Forelimb muscle (tissue), 1 donor: ENCODE measurements around the gene USP34. TPM values are rescaled to one million over a fixed set of nuclear protein-coding genes. Genes with fewer than 3 reads are reported as not detected.

Source experiments
- DNase-seq: peaks from one replicate; pipeline ENCODE4 v3.0.0-alpha.2; 2013; ENCODE audit warnings: low read depth
- polyA plus RNA-seq: library from polyadenylated mRNA; unstranded; fragments of 120-200 nt; gene quantifications from one replicate; pipeline ENCODE4 v1.2.1, GENCODE V29; 2013; ENCODE audit not compliant: insufficient read length

Gene USP34
- polyA plus RNA-seq, 1 donor = 84.6 TPM

DNA sequence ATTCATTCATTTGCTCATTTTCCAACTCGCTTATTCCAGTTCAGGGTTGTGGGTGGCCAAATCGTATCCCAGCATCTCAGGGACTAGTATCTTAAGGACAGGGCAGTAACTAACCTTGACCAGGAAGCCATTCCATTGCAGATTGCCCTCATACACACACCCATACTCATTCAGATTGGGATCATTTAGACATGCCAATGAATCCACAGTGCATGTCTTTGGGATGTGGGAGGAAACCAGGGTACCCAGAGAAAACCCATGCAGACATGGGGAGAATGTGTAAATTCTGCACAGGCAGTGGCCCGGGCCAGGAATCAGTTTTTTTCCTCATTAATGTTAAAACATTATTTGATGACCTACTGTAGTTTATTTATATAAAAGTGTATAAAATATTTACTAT, 150.7 kb downstream of the USP34 start:
- no peak for DNase-seq

DNA sequence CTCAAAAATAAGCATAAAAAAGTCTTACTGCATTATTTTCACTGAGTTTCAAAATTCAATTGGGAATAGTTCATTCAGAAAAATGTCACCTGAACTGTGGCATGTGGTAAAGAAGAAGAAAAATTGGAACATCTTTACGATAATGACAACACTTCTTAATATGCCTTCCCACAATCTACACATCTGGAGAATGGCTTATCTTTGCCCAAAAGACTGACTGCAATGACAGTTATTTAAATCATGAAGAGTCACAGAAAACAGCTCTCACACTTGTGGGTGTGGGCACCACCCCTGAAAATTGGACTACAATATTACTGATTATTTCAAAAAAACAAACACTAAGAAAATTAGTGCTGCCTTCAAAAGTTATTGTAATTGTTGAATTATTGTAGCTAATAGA, 152.3 kb downstream of the USP34 start:
- no peak for DNase-seq

DNA sequence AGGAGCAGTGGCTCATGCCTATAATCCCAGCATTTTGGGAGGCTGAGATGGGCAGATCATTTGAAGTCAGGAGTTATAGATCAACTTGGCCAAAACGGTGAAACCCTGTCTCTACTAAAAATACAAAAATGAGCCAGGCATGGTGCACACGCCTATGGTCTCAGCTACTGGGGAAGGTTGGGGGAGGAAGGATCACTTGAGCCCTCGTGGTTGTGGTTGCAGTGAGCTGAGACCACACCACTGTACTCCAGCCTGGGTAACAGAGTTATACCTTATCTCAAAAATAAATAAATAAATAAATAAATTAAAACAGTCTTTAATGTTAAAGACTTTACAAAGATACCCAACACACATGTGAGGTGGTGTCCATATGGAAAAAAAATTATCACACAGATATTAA, 174.9 kb downstream of the USP34 start:
- DNase-seq = no peak

DNA sequence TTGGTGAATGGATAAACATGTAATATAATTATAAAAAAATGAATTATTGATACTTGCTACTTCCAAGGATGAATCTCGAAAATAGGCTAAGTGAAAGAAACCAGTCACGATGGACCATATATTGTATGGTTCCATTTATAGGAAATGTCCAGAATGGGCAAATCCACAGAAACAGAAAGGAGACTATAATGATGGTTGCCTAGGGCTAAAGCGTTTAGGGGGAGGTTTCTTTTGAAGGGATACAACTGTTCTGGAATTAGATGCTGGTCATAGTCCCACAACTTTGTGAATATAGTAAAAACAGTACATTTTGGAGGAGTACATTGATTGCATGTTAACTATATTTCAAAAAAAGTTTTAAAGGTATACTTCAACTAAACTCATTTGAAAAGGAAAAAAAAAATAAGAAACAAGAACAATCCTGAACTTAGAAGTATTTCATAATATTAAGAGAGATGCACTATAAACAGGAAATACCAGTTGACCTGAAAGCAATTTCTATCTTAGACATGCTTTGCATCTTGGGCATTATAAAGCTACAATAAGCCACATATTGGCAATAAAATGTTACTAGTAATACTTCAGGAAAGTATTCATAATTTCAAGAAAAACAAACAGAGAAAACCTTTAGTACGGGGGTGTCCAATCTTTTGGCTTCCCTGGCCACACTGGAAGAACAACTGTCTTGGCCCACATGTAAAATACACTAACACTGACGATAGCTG, 178.9 kb downstream of the USP34 start:
- DNase-seq = no peak

DNA sequence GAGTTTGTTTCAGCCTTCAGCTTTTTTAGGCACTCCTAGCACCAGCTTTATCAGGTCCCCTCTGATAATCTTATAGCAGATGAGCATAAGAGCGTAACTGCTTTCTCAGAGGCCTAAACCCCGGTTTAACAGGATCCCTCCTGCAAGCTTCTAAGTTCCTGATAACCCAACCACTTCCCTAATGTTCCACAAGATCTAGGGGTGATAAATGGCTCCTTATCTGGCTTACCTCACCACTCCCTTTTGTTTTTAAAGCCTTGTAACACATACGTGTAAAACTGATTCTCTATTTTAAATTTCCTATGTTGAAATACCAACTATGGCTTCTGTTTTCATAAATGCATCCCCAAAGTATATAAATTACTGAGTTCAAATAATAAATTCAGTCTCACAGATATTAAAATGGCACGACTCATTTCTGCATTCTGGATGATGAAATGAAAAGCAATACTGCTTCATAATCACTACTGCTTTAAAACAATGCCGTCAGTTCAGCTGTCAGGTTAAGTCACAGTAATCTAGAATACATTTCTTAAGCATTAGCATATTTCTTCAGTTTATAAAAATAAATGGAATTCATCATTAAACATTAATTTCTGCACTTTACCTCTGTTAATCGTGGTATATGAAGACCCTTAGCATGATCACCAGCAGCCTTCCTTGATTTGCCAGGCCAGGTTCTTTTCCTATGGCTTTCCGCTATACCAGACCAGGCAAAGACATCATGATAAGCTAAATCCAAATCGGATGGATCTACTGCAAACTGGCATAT, 182.6 kb downstream of the USP34 start:
- DNase-seq = no peak

DNA sequence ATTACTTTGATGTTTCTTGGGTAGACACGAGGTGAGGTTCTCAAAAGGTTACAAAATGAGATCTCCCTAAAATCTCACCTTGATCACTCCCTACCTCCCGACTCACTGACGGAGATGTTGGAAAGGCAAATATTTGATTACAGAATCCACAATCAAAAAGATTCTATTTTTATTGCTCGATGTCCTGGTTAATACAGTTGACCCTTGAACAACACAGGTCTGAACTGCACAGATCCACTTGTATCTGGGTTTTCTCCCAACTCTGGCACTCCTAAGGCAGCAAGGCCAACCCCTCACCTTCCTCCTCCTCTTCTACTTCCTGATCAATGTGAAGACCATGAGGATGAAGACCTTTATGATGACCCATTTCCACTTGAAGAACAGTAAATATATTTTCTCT, 183.6 kb downstream of the USP34 start:
- DNase-seq = no peak

DNA sequence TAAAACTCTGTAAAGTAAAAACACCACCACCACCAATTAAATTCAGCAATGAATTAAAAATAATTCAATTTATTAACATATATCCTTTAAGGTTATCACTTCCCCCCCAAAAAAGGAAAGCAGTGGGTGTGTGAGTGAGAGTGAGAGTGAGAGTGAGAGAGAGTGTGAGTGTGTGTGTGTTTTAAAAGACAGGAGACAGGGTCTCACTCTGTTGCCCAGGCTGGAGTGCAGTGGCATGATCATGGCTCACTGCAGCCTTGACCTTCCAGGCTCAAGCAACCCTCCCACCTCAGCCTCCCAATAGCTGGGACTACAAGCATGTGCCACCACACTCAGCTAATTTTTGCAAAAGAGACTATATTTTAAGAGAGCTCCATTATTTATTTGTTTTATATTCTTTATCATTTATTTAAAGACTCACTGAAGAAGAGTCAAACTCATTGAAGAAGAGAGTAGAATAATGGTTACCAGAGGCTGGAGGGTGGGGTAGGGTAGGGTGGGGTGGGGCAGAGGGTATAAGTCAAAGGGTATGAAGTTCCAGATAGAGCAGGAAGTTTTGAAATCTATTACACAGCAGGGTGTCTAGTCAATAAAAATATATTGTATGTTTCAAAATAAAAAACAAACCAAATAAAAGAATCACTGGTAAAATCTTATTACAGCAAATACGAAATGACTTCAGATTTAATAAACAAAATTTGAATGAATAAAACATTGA, 187.3 kb downstream of the USP34 start:
- no peak for DNase-seq

DNA sequence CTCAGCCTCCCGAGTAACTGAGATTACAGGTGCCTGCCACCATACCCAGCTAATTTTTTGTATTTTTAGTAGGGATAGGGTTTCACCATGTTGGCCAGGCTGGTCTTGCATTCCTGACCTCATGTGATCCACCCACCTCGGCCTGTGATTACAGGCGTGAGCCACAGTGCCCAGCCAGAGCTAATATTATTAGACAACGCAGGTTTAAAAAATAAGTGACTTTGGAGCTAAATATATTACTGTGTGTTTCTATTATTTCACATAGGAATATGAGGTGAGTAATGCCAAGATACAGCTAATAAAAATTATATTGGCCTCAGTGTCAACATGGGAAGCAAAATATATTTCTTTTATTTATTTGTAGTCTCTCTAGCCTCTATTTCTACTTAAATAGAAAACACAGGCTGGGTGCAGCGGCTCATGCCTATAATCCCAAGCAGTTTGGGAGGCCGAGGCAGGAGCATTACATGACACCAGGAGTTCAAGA, 188.7 kb downstream of the USP34 start:
- DNase-seq = no peak

DNA sequence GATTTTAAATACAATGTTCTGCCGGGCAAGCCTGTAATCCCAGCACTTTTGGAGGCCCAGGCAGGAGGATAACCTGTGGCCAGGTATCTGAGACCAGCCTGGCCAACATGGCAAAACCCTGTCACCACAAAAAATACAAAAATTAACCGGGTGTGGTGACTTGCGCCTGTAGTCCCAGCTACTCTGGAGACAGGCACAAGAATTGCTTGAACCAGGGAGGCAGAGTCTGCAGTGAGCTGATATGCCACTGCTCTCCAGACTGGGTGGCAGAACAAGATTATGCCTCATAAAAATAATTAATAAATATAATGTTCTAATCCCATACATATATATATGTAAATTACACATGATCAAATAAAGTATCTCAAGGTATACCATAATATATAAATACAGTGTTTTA, 189.6 kb downstream of the USP34 start:
- no peak for DNase-seq

DNA sequence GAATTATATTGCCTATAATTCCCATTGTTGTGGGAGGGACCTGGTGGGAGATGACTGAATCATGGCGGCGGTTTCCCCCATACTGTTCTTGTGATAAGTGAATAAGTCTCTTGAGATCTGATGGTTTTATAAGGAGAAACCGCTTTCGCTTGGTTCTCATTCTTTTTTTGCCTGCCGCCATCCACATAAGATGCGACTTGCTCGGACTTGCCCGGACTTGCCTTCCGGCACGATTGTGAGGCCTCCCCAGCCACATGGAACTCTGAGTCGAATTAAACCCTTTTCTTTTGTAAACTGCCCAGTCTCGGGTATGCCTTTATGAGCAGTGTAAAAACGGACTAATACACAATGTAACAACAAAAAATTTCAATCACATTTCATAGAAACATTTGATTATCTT, 193.1 kb downstream of the USP34 start:
- DNase-seq = no peak

DNA sequence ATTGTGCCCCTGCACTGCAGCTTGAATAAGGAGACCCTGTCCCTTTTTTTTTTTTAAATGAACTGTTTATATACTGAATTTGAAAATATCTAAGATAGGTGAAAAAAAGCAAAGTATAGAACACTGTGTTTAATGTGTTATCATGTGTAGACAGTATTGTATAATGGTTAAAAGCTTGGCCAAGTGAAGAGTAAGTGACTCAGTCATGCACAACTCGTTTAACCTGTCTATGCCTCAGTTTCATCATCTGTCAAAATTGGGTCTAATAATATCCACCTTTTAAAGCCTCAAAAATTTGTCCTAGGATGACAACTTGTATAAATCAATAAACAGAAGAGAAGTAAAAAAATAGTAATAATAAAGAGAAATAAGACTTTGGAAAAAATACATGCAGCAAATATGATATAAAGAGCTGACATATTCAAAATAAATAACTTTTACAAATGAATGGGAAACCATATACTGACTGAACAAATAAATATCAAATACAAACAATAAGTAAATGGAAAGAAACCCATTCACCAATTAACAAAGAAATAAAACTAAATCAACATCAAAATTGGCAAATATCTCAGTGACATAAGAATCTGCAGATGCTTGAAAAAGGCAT, 195.2 kb downstream of the USP34 start:
- no peak for DNase-seq

DNA sequence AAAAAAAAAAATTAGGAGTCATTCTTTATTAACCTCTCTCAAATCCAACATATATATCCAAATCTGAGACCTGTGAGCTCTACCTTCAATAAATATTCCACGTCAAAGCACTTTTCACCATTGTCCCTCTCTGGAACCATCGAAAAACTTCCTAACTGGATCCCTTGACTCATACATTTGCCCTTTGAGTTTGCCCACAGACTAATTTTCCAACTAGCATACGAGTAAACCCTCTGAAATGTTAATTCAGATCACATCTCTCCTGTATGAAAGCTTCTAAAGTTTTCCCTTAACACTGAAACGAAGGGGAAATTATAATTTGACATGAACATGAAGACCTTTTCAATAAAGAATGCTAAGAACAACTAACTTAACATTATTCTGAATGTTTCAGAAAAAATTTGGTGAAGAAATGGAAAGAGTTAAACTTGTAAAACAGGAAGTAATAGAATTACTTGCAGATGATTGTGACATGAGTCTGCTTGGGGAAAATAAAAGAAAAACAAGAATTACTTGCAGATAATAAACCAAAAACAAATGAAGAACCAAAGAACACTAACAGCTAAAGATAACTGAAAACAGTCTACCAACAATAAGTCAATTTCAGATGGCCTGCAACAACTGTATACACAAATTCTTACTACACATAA, 198.3 kb downstream of the USP34 start:
- no peak for DNase-seq

DNA sequence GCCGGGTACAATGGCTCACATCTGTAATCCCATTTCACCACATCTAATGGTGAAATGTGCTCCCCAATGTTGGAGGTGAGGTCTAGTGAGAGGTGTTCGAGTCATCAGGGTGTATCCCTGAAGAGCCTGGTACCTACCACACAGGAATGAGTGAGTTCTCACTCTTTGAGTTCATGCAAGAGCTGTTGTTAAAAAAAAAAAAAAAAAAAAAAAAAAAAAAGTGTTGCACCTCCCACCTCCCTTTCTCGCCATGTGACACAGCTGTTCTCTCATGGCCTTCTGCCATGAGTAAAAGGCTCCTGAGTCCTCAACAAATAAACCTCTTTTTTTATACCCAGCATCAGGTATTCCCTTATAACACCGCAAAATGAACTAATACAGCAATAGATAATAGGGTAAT, 202.6 kb downstream of the USP34 start:
- no peak for DNase-seq

DNA sequence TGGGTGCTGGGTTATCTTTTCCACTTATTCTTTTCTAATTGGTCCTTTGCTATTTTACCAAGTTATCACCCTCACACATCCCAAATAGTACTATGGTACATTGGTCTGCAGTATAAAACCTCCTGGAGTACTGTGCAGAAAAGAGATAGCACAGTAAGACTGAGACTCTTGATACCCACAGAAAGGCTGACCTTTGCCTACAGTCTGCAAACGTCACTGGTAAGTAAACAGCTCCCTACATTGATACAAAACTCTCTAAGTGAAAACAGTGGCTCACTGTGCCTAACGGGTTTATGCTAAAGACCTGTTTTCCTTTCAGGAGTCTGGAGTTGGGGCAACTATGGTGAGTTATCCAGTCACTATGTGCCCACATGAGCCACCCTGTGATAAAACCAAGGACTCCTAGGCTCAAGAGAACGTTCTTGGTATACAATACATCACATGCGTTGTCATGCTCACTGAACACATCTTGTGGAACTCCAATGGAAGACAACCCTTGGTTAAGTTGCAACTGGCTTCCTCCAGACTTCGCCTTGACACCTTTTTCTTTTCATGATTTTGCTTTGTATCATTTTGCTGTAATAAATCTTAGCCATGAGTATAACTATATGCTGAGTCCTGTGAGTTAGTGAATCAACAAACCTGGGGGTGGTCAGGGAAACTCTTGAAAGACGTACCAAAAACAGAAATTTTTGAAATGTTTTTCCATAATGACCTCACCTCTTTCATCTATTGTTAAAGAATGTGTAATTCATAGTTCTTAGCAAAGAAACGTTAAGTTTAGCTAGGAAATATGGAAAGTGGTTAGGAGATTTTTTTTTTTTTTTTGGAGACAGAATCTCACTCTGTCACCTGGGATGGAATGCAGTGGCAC, 204.0 kb downstream of the USP34 start:
- DNase-seq = no peak

DNA sequence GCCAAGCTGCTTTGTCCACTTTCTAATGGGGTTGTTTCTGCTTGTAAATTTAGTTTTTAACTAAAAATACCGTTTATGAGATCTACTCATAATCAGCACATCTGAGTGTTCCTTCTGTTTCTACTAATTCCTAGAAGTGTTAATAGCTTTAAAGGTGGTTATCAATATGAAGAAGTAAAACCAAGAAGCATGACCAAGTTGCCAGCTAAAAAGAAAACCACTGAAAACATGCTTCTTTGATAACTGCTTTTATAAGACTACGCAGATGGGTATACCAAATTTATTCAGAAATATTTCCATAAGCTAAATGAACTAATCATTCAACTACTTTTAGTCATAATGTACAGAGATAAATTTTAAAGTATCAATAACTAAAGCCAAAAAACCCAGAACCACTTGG, 207.1 kb downstream of the USP34 start:
- no peak for DNase-seq

DNA sequence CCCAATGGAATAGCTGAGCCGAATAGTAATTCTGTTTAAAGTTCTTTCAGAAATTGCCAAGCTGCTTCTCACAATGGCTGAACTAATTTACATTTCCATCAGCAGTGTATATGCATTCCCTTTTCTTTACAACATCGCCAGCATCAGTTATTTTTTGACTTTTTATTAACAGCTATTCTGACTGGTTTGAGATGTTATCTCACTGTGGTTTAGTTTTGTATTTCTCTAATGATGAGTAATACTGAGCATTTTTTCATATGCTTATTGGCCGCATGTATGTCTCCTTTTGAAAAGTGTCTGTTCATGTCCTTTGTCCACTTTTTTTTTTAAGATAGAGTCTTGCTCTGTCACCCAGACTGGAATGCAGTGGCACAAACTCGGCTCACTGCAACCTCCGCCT, 208.2 kb downstream of the USP34 start:
- DNase-seq = no peak

DNA sequence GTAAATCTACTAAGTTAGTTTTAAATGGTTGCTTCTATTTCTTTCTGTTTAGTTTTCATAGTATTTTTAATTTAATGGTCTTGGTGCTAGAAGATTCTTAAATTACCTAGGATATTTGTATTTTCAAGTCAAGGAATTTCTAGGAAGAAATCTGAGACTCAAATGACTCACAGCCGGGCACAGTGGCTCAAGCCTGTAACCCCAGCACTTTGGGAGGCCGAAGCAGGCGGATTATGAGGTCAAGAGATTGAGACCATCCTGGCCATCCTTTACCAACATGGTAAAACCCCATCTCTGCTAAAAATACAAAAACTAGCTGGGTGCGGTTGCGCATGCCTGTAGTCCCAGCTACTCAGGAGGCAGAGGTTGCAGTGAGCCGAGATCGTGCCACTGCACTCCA, 213.4 kb downstream of the USP34 start:
- no peak for DNase-seq

DNA sequence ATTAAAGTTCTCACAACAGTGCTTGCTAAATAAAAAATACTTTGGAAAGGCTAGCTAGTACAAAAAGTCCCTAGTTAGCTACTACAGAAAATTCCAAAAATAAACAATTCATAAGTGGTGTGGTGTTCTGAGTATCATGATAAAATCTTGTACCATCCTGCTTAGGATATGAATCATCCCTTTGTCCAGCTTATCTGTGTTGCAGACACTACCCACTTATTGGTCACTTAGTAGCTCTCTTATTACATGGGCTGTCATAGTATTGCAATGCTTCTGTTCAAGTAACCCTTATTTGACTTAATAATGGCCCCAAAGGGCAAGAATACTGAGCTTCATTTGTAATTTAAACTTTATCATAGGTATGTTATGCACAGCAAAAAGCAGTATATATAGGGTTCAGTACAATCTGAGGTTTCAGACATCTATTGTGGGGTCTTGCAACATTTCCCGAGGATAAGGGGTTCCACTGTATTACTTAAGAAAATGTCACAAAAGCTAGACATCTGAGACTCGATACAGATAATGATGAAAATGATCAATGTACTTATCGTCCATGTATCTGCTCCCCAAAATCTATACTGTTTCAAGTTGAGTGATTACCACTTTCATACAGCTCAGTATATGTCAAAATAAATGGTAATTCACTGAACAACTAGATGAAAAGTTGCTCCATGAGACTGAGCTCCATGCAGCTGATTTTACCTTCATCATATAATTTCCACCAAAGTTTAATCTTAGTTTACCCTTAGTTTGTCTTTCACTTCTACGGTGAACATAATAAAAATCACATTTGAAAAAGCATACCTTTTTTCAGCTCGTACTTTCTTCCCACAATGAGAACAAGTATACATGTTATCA, 215.1 kb downstream of the USP34 start:
- DNase-seq = no peak

DNA sequence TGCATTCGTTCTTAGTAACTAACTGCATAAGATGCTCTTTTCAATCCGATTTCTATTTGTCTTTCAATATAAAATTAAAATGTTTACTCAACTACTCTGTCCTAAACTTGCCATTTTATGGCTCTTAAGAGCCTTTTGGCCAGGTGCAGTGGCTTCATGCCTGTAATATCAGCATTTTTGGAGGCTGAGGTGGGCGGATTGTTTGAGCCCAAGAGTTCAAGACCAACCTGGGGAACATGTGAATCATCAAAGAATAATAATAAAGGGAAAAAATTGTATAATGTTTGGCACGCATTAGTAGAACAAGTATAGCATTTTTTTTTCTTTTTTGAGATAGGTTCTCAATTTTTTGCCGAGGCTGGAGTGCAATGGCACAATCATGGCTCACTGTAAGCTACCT, 216.4 kb downstream of the USP34 start:
- DNase-seq = no peak

DNA sequence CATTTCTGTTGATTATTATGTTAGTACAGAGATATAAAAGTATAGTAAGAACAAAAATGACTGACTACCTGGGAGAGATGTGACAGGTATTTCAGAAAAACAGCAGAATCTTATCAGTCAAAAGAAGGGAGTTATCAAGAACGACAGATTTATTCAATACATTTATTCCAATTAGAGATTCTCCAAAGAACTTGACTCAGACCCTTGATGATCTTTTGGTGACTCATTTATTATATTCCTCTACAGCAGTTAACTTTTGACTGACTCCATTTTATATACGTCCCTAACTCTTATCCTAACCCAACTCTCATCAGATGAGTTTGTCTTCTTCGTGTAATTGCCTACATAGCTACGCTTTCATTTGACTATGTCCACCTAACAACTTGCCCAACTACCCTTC, 217.8 kb downstream of the USP34 start:
- no peak for DNase-seq
